Left colon (tissue), 2 donors: ENCODE results near the gene ACOT8. TPM values are rescaled to one million over a fixed set of nuclear protein-coding genes. Genes with fewer than 3 reads are reported as not detected.

Experiments
- ATAC-seq: fragments of 200-7000 bp; cut with Tn5 transposase; one replicate; pipeline ENCODE4 v1.9.1; 2020; ENCODE audit warnings: mild to moderate bottlenecking, moderate library complexity
- DNase-seq, 2 donors: peaks; one replicate each; pipeline ENCODE4 v3.0.0-alpha.2; 2020
- intact Hi-C, 2 donors: fragments of 100-400 bp; cut with DNase I in 1 of 2; cut with micrococcal nuclease in 1 of 2; formaldehyde crosslinking; loops; one replicate each; pipeline versions ENCODE4 v1.11.2 to v1.14.0; 2022; cut with DNase I, micrococcal nuclease
- total RNA-seq, 2 donors: library from RNA; stranded (reverse); fragmentation: NEBNext Ultra II Directional; extraction: Animal tissue kit (Norgen Biotek cat#: 25700); gene quantifications; one replicate each; pipeline ENCODE4 v1.2.1, GENCODE V29; 2021
- donor health status: DM: no; HTN: no; CAD: no.
- donor health status: DM: yes; HTN: yes; CAD: no.

ACOT8 gene
- total RNA-seq, 2 donors from 2014 or later = 46.5 to 47.9 TPM

DNA sequence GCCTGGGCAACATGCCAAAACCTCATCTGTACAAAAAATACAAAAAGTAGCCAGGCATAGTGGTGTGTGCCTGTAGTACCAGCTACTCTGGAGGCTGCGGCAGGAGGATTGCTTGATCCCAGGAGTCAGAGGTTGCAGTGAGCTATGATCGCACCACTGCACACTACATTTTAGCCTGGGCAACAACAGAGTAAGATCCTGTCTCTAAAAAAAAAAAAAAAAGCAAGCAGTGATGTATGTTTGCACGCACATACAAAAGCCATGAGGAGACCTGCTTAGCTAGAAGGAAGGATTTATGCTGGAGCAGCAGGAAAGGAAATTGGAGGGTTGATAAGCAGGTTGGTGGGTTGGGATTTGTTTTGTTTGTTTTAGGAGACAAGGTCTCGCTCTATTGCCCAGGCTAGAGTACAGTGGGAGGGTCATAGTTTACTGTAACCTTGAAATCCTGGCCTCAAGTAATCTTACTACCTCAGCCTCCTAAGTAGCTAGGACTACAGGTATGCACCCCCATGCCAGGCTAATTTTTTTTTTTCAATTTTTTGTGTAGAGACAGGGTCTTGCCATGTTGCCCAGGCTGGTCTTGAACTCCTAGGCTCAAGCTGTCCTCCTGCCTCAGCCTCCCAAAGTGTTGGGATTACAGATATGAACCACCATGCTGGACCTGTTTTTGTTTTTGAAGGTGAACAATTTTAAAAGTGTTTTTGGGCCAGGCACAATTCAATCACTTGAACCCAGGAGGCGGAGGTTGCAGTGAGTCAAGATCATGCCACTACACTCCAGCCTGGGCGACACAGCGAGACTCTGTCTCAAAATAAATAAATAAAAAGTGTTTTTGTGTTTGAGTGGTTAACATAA, 4.3 kb upstream of the ACOT8 start:
- intact Hi-C loops = no loop called here
- ATAC-seq (peak; percentile 26), DNase-seq (peak in 1 of 2 donors; percentile 32)

DNA sequence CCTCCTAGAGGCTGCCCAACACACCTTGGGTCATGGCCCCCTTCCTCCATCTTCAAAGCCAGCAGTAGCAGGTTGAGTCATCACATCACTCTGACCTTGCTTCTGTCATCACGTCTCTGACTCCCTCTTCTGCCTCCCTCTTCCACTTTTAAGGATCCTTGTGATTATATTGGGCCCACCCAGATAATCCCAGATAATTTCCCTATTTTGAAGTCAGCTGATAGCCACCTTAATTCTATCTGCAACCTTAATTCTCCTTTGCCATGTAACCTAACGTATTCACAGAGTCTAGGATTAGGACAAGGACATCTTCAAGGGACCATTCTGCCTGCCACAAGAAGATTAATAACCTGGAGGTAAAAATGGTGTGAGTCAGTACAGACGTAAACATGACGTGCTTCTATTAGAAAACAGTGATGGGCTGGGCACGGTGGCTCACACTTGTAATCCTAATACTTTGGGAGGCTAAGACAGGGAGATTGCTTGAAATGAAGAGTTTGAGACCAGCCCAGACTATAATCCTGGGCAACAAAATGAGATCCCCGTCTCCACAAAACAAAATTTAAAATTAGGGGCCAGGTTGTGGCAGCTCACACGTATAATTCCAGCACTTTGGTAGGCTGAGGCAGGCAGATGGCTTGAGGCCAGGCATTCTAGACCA, 3.5 kb upstream of the ACOT8 start:
- intact Hi-C loops = no loop called here
- DNase-seq = no peak
- ATAC-seq = no peak

DNA sequence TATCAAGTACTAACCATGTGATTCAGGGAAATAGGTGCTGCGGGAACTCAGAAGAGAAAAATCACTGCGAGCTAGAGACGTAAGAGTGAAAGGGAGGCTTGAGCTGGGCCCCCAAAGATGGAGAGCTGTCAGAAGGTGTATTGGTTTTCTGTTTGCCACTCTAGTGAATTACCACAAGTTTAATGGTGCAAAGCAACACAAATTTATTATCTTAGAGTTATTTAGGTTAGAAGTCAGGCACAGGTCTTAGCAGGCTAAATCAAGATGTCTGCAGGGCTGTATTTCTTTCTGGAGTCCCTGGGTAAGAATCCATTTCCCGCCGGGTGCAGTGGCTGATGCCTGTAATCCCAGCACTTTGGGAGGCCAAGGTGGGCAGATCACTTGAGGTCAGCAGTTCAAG, 2.7 kb upstream of the ACOT8 start:
- DNase-seq (no peak), ATAC-seq (no peak)
- intact Hi-C loops = no loop called here

DNA sequence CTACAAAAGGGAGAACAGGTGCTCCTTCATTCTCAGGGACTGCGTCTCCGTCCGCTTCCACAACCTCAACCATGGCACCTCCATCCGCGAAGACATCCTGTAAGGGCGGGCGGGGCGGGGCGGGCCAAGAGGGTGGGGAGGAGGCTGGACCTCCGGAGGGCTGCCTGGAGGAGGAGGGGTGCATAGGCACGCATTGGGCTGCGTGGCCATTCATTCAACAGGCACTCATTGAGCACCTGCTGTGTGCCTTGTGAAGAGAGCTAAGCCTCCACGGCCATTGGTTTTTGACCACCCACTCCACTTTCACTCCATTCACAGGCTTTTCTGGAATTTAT, 657 bp upstream of the ACOT8 start:
- DNase-seq (peak in 1 of 2 donors; percentile 40), ATAC-seq (peak; percentile 16)
- intact Hi-C loops = no loop called here

DNA sequence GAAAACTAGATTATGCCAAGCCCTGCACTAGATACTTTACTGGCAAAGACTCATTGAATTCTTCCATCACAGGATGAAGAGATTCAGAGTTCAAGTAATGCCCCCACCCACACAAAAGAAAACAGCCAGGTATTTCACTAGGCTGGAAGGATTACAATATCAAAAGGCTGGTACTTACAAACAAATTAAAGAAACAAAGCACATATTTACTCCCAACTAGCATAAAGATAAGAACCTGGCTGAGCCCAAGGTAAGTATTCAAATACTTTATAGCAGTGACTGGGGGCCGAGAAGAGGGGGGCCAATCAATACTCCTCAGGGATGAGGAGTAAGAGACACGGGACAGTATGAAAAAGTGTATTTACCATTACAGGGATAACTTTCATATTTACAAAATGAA, 3.7 kb downstream of the ACOT8 start:
- intact Hi-C loops = no loop called here
- DNase-seq = no peak
- ATAC-seq = no peak

DNA sequence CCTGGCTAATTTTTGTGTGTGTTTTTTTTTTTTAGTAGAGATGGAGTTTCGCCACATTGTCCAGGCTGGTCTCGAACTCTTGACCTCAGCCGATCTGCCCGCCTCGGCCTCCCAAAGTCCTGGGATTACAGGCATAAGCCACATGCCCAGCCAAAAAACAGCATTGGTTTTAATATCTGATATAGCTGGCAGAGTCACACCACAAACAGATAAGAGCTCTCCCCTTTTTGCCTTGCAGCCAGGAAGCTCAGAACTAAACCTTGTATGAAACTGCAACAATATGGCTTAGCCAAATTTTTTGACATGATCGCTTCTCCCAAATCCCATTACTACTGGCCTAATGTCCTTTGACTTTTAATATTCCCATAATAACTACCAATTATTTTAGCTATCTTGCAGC, 4.9 kb downstream of the ACOT8 start:
- DNase-seq = no peak
- intact Hi-C loops = no loop called here

DNA sequence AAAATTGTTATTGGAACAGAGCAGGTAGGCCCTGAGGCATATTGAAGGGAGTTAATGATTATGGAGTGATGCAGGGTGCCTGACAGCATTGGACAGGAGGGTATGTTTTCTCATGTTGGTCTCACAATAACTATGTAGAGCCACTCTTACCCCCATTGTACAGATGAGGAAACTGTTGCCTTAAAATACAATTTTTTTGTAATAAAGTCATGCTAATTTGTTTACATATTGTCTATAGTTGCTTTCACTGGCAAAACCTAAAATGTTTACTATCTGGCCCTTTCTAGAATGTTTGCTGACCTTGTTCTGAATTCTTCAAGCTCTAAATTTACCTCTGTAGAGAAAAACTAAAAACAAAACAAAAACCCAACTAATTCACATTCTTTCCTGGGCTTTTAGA, 5.7 kb downstream of the ACOT8 start:
- DNase-seq (no peak), ATAC-seq (no peak)
- intact Hi-C loops = no loop called here

More for the DNA sequence above, 4.9 kb downstream of the ACOT8 start:
- ATAC-seq = no peak

DNA sequence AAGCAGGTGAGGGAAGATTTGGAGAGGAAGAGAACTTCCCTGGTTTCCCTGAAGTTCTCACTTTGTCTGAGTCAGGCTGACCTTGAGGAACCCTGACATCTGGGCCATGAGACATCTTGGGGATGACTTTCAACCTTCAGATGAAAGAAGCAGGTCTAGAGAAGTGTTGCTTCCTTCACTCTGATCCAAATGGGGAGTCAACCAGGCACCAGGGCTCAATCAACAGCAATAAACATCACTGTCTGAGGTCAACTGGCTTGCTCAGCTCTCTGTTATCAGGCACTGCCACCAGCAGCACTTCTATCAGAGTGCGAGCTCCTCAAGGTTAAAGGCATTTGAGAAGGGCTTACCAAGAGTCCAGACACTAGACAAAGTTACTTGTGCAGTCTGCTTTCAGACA, 6.3 kb downstream of the ACOT8 start:
- no peak for DNase-seq
- ATAC-seq = no peak
- intact Hi-C loops = no loop called here

DNA sequence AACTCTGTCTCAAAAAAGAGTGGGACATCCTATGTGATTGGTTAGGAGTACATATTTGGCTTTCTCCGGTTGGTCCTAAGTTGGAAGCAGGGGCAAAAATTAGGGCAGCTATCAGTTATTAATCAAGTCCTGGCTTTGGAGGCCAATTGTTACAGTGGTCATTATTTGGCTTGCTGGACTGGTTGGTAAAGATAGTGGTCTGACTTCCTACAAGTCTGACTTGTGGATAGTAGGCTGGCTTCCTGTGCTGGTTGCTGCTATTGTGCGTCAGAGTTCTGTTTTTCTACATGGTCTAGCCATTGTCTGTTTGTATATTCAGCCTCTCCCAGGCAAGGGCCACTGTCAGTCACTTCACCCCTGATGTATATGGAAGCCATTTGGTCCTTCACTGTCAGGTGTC, 7.0 kb downstream of the ACOT8 start:
- ATAC-seq (no peak), DNase-seq (no peak)
- intact Hi-C loops = no loop called here

DNA sequence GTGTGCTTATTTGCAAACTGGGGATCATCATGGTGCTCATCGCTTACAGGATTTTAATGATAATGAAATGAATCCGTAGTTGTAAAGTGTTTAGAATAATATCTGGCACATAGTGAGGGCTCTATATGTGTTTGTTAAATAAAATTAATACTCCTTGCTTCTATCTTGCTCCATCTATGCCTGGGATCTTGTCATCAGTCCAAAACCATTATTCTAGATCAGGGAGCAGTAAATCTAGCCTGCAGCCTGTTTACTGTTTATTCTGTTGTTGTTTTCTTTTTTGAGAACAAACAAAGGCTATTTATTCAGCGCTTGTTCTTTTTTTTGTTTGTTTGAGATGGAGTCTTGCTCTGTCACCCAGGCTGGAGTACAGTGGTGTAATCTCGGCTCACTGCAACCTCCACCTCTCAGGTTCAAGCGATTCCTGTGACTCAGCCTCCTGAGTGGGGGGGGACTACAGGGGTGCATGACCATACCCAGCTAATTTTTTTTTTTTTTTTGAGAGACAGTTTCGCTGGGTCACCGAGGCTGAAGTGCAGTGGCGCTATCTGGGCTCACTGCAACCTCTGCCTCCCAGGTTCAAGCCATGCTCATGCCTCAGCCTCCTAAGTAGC, 8.1 kb downstream of the ACOT8 start:
- DNase-seq (no peak), ATAC-seq (no peak)
- intact Hi-C loops = no loop called here

DNA sequence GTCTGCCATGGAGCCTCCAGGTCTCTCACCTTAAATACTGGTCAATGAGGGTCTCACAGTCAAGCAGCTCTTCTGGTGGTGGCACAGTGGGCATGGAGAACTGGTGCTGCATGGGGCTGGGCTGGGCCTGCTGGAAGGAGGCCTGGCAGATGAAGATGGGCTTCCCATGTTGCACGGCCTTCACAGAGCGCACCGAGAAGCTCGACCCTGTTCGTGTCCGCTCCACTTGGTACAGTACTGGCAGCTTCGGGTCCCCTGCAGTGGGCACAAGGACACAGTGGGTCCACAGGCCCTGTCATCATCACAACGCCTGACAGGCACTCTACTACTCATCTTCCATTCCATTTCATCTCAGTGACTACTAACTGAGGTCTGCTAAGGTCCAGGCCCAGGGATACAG, 8.8 kb downstream of the ACOT8 start:
- ATAC-seq (no peak), DNase-seq (no peak)
- intact Hi-C loops = no loop called here

DNA sequence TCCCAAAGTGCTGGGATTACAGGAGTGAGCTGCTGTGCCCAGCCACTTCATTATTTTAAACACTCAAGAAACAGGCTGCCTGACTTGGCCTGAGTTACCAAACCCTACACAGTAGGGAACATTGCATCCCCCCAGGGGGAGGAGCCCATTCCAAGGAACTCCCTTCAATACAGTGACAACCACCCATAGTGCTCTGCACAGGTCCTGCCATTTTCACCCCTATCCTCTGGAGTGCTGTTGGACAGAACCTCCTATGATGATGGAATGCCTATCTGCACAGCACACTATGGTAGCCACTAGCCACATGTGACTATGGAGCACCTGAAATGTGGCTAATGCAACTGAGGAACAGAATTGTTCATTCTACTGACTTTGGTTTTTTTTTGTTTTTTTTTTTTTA, 11.7 kb downstream of the ACOT8 start:
- intact Hi-C loops = no loop called here
- no peak for ATAC-seq

DNA sequence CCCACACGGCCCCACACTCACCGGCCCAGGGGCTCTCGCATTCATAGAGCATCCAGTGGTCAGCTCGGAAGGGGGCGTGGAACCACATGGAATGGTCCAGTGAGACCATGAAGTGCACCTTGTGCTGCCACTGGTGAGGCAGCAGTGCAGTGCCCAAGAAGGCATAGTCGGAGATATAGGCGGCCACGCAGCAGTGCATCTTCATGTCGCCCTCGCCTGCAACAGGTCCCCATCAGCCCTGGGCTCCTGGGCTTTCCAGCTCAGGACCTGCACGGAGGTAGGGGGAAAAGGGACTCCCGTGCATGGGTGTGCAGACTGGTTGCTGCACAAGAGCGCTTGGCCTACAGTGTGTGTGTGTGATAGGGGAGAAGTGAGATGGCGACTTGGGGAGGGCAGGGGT, 13.7 kb downstream of the ACOT8 start:
- DNase-seq = no peak
- ATAC-seq = no peak
- intact Hi-C loops = no loop called here

More for the DNA sequence above, 11.7 kb downstream of the ACOT8 start:
- no peak for DNase-seq

DNA sequence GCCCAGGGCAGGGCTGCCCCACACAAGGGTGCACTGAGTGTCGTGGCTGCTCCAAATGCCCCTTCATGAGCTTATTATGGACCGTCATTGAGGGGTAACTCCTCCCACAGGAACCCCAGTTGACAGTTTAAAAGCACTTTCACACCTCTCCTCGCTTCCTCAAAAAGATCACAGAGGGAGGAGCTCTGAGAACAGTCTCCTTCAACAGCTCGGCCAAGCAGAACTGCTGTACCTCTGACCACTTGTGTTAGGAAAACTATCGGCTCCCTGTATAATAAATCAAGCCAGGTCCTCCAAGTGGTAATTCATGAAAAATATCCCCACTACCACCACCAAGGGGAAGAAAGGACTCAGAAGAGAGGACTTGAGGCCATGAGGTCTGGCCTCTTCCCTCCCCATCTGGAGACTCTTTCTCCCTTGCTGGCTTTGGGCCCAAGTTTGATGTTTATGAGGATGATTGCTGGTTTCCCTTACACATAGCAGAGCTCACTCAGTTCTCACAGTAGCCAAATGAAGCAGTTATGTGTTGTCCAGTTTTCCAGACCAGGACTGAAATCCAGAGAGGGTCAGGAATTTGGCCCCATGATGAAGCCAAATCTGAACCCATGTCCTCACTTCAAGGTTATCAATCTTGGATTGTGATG, 14.9 kb downstream of the ACOT8 start:
- ATAC-seq = peak; percentile 24
- no peak for DNase-seq
- intact Hi-C loops = no loop called here

DNA sequence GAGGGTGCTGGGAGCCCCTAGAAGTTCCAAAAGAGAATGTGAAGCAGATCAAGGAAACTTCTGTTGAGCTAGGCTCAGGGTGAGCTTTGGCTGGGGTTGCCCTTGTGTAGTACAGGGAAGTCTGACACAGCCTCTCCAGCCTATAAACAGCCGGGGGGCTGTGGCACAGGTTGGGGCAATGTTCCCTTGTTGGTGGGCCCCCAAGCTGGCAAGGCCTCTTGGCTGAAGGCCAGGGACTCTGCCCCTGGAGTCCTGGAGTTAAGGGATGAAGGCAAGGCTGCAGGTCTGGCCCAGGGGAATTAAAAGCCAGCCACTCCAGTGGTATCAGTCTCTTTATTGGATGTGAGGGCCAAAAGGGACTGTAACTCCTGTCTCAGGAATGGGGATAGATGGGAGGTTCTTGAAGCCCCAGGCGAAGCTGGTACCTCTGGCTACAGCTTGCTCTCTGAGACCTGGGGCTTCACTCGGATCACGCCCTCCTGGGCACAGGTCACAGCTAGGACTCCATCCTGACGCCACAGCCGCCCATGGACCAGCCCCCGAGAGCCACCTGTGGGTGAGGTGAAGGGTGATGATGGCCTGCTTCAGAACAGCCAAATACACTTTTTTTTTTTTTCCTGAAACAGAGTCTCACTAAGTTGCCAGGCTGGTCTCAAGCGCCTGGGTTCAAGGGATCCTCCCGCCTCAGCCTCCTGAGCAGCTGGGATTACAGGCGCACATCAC, 15.6 kb downstream of the ACOT8 start:
- peak; percentile 16 for ATAC-seq
- intact Hi-C loops = no loop called here

DNA sequence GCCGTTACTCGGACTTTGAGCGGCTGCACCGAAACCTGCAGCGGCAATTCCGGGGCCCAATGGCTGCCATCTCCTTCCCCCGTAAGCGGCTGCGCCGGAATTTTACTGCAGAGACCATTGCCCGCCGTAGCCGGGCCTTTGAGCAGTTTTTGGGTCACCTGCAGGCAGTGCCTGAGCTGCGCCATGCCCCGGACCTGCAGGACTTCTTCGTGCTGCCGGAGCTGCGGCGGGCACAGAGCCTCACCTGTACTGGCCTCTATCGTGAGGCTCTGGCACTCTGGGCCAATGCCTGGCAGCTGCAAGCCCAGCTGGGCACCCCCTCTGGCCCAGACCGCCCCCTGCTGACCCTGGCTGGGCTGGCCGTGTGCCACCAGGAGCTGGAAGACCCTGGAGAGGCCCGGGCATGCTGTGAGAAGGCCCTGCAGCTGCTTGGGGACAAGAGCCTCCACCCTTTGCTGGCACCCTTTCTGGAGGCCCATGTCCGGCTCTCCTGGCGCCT, 16.4 kb downstream of the ACOT8 start:
- peak; percentile 7 for ATAC-seq
- DNase-seq = no peak
- intact Hi-C loops = no loop called here

More for the DNA sequence above, 15.6 kb downstream of the ACOT8 start:
- no peak for DNase-seq

DNA sequence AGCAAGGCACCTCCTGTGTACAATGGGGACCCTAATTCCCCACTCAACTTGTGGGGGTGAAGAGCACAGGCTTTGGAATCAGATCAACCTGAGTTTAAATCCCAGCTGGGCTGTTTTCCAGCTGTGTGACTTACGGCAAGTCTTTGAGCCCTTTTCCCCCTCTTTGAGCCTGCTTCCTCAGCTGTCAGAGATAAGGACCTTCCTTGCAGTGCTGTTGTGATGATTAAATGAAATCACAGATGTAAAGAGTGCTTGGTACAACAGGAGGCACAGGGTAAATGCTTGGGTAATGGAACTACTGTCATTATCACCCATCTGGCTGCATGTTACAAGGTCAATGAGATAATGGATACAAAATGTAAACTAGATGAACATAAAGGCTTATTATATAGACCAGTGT, 20.4 kb downstream of the ACOT8 start:
- no peak for DNase-seq
- no peak for ATAC-seq
- intact Hi-C loops = no loop called here

DNA sequence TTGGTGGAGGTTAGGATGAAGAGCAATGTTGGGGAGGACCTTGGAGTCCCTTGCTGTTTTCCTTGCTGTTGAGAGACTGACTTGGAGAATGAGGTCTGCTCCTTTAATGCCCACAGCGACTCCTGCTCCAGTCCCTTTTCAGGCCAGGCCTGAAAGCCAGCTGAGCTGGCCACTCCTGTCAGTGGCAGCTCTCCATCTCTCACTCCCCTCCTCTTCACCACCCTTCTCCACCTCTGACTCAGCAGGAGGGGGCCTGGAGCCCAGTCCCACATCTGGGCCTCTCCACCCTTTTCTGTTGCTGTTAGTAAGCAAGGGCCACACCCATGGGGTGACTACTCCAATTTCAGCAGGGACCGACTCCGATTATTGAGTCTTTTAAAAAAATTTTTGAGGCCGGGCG, 21.4 kb downstream of the ACOT8 start:
- intact Hi-C loops = no loop called here
- ATAC-seq (no peak), DNase-seq (no peak)

DNA sequence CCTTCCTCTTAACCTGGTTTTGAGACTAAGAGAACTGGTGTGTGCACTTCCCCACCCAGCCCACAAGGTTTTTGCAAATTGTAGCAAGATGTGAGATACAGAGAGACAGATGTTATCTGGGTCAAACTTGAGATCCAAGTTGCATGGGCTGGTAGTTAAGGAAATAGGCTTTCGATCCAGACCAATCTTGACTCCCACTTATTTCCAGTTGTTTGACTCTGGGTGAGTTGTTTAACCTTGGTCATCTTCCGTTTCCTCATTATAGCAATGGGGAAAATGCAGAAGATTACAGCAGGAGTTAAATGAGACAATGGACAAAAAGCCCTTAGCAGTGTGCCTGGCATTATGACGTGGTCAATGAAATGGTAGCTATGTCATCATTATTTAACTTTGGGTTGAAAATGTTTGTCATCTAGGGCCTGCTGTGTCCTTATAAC, 21.8 kb downstream of the ACOT8 start:
- DNase-seq (no peak), ATAC-seq (no peak)
- intact Hi-C loops = no loop called here
